ENCODE data around the gene LRRC46.

The LRRC46 gene

GRCh38 chr17:47853616-47854015 is 22.1 kb downstream of the LRRC46 start:
- TF ChIP-seq, protein P1, sequence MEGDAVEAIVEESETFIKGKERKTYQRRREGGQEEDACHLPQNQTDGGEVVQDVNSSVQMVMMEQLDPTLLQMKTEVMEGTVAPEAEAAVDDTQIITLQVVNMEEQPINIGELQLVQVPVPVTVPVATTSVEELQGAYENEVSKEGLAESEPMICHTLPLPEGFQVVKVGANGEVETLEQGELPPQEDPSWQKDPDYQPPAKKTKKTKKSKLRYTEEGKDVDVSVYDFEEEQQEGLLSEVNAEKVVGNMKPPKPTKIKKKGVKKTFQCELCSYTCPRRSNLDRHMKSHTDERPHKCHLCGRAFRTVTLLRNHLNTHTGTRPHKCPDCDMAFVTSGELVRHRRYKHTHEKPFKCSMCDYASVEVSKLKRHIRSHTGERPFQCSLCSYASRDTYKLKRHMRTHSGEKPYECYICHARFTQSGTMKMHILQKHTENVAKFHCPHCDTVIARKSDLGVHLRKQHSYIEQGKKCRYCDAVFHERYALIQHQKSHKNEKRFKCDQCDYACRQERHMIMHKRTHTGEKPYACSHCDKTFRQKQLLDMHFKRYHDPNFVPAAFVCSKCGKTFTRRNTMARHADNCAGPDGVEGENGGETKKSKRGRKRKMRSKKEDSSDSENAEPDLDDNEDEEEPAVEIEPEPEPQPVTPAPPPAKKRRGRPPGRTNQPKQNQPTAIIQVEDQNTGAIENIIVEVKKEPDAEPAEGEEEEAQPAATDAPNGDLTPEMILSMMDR (IDR thresholded peaks at IDR 0.05; ENCODE audit: borderline replicate concordance, control extremely low read depth, extremely low read depth, insufficient read depth, missing control alignments): no peak
- in situ Hi-C loops (cut with MboI; ENCODE audit: low sequenced_read_pairs, unreplicated experiment): no loop called here
- no peak for DNase-seq (ENCODE audit: low spot score)

- in situ Hi-C loops (cut with MboI; ENCODE audit: low sequenced_read_pairs, unreplicated experiment): no loop called here
- TF ChIP-seq, protein P1 (IDR thresholded peaks at IDR 0.05; ENCODE audit: borderline replicate concordance, control extremely low read depth, extremely low read depth, insufficient read depth, missing control alignments): no peak
- no peak for DNase-seq (ENCODE audit: low spot score)
These were observed 24.3 kb downstream of the LRRC46 start for GRCh38 chr17:47855737-47856136.

DNA sequence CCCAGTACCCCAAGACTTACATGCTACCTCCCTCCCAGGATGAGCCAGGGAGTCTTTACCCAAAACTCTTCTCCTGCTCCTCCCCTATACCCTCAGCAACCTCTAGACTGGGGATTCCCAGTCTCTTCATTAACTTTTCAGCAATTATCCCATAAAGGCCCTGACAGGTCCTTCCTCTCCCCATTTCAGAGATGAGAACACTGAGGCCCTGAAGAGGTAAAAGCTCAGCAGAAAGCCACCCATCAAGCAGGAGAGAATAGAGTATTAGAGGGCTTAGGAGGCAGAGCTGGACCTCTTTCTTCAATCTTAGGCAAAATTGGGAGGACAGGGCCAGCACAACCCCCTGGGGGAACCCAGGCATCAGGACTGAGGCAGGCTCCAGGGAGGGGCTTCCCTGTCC is 25.4 kb downstream of the LRRC46 start:
- no peak for DNase-seq (ENCODE audit: low spot score)
- in situ Hi-C loops (cut with MboI; ENCODE audit: low sequenced_read_pairs, unreplicated experiment): no loop called here
- TF ChIP-seq, protein P1 (IDR thresholded peaks at IDR 0.05; ENCODE audit: borderline replicate concordance, control extremely low read depth, extremely low read depth, insufficient read depth, missing control alignments): no peak

GRCh38 chr17:47857551-47858455 is 26.3 kb downstream of the LRRC46 start:
- no peak for DNase-seq (ENCODE audit: low spot score)
- TF ChIP-seq, protein P1 (IDR thresholded peaks at IDR 0.05; ENCODE audit: borderline replicate concordance, control extremely low read depth, extremely low read depth, insufficient read depth, missing control alignments): no peak
- in situ Hi-C loops (cut with MboI; ENCODE audit: low sequenced_read_pairs, unreplicated experiment): no loop called here

GRCh38 chr17:47860386-47860785 is 28.9 kb downstream of the LRRC46 start:
- in situ Hi-C loops (cut with MboI; ENCODE audit: low sequenced_read_pairs, unreplicated experiment): no loop called here
- DNase-seq (ENCODE audit: low spot score): no peak
- TF ChIP-seq, protein P1 (IDR thresholded peaks at IDR 0.05; ENCODE audit: borderline replicate concordance, control extremely low read depth, extremely low read depth, insufficient read depth, missing control alignments): no peak

DNA sequence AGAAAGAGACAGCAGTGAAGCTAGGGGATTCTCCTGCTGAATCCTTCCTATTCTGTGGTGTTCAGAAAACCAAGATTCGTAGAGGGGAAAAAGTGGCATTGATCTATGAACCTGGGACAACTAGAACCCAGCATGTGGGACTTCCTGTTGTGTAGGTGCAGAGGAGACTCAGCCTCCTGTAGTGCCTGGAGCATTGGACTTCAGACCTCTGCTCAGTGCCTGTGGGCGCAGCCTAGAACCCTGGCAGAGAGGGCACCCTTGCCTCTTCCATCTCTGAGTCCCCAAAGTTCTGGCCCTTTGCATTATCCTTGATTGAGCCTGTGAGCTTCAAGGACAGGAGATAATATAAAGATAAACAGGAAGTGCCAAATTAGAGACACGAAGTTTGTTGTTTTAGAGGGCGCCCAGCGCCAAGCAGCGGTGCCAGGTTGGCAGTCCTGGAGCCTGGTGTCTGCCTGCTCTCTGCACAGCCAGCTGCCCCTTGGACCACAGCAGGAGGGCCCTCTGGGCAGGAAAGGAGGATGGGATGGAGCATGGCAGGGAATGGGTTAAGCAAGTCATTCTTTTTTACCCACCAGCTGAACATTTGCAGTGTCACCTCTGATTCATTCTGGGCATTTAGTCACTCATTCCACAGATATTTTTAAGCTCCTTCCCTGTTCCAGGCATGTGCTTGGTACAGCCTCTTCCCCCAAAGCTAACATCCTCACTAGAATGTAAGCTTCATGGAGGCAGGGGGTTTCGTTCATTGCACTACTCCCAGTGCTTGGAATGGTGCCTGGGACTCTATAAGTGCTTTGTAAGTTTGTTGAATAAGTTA is 31.4 kb downstream of the LRRC46 start:
- in situ Hi-C loops (cut with MboI; ENCODE audit: low sequenced_read_pairs, unreplicated experiment): no loop called here
- TF ChIP-seq, protein P1 (IDR thresholded peaks at IDR 0.05; ENCODE audit: borderline replicate concordance, control extremely low read depth, extremely low read depth, insufficient read depth, missing control alignments): no peak
- no peak for DNase-seq (ENCODE audit: low spot score)

Measured in GM13976 (cell line).